ENCODE data around the gene ITGB2. TPM values are rescaled to one million over a fixed set of nuclear protein-coding genes. Genes with fewer than 3 reads are reported as not detected.
A peak's percentile ranks its signal among the peaks of the same experiment; 100 is the strongest.

ITGB2 gene
- total RNA-seq, 1 experiment from 2014 or later, result 24.8 TPM

- H3K27me3 Mint-ChIP-seq (ENCODE audit: insufficient read depth, unreplicated experiment), result no peaks in the 10 kb centered on the region
- ChIA-PET CTCF (interaction anchor here (0.6 to 1.1 kb wide), 4 partner anchors 17 to 238 kb away, joined by 3 to 6 read pairs (median 4); no protein-coding TSS in a partner anchor), POLR2A (interaction anchor here (0.6 to 0.7 kb wide), 2 partner anchors 20 to 27 kb away, joined by 3 to 4 read pairs; partner anchors contain the start of gene SLX9)
- H3K4me1 Mint-ChIP-seq (ENCODE audit: insufficient read depth, unreplicated experiment), result peaks cover 6% of the 10 kb centered on the region
- no TSS peak for BruUV-seq (replicated peaks)
- peaks cover 16% of the 10 kb centered on the region for H3K36me3 Mint-ChIP-seq (ENCODE audit: insufficient read depth, unreplicated experiment)
- intact Hi-C loops (cut with micrococcal nuclease), result no loop called here
- no peaks in the 10 kb centered on the region for H3K9me3 Mint-ChIP-seq (ENCODE audit: unreplicated experiment)
- no peak for TF ChIP-seq CTCF (IDR thresholded peaks at IDR 0.05; ENCODE audit: unreplicated experiment)
- no peak overlapping the region for H3K4me3 Mint-ChIP-seq (ENCODE audit: unreplicated experiment)
- H3K27ac Mint-ChIP-seq (ENCODE audit: low read depth, unreplicated experiment), result peak overlapping the region; percentile 77
- peak; percentile 30 for DNase-seq (ENCODE audit: unreplicated experiment)
Measured at GRCh38 chr21:44967082-44968047, 46.7 kb upstream of the ITGB2 start.

- Mint-ChIP-seq H3K4me1 (ENCODE audit: insufficient read depth, unreplicated experiment) (peaks cover 12% of the 10 kb centered on the region), H3K9me3 (ENCODE audit: unreplicated experiment) (no peaks in the 10 kb centered on the region), H3K4me3 (ENCODE audit: unreplicated experiment) (no peak overlapping the region), H3K27me3 (ENCODE audit: insufficient read depth, unreplicated experiment) (no peaks in the 10 kb centered on the region), H3K36me3 (ENCODE audit: insufficient read depth, unreplicated experiment) (peaks cover 24% of the 10 kb centered on the region), H3K27ac (ENCODE audit: low read depth, unreplicated experiment) (peak overlapping the region; percentile 77)
- DNase-seq (ENCODE audit: unreplicated experiment), result no peak
- BruUV-seq (replicated peaks), result no TSS peak
- ChIA-PET POLR2A (interaction anchor here (0.6 kb wide), 1 partner anchor 19 kb away, joined by 4 read pairs; no protein-coding TSS in a partner anchor), CTCF (interaction anchor here (0.6 to 1.2 kb wide), 6 partner anchors 15 to 239 kb away, joined by 3 to 6 read pairs (median 3); no protein-coding TSS in a partner anchor)
- intact Hi-C loops (cut with micrococcal nuclease), result no loop called here
- TF ChIP-seq CTCF (IDR thresholded peaks at IDR 0.05; ENCODE audit: unreplicated experiment), result no peak
Measured at GRCh38 chr21:44966135-44967081, 45.7 kb upstream of the ITGB2 start.

GRCh38 chr21:44965251-44966022 lies 44.7 kb upstream of the ITGB2 start:
- ChIA-PET POLR2A (no interaction called here), CTCF (interaction anchor here (0.6 to 1.2 kb wide), 2 partner anchors 16 kb away, joined by 3 read pairs; no protein-coding TSS in a partner anchor)
- H3K4me3 Mint-ChIP-seq (ENCODE audit: unreplicated experiment), result no peak overlapping the region
- H3K36me3 Mint-ChIP-seq (ENCODE audit: insufficient read depth, unreplicated experiment), result peaks cover 33% of the 10 kb centered on the region
- TF ChIP-seq CTCF (IDR thresholded peaks at IDR 0.05; ENCODE audit: unreplicated experiment), result no peak
- no peak for DNase-seq (ENCODE audit: unreplicated experiment)
- BruUV-seq (replicated peaks), result no TSS peak
- intact Hi-C loops (cut with micrococcal nuclease), result no loop called here
- peaks cover 12% of the 10 kb centered on the region for H3K4me1 Mint-ChIP-seq (ENCODE audit: insufficient read depth, unreplicated experiment)
- no peak overlapping the region for H3K27ac Mint-ChIP-seq (ENCODE audit: low read depth, unreplicated experiment)
- H3K9me3 Mint-ChIP-seq (ENCODE audit: unreplicated experiment), result no peaks in the 10 kb centered on the region
- H3K27me3 Mint-ChIP-seq (ENCODE audit: insufficient read depth, unreplicated experiment), result no peaks in the 10 kb centered on the region

Measured in MCF 10A (cell line).